T-helper 1 cell treated with Interleukin-12 subunit alpha and Interleukin-12 subunit beta and Interleukin-4 antibody, amounts not matched to agents 30 μg/mL and 1 μg/mL, for 36 hours (primary cell): Measurements from ENCODE around the gene ODC1.
"Not testable (repeated sequence)": the region's sequence is repeated elsewhere in the genome, so short reads cannot be mapped to it uniquely, and the experiment has no call there.

ENCODE experiments used
- H3K27ac Mint-ChIP-seq: one replicate; pipeline ENCODE4 v1.8.0; 2021; ENCODE audit warnings: mild to moderate bottlenecking, mixed read lengths
- H3K27me3 Mint-ChIP-seq: one replicate; pipeline ENCODE4 v1.8.0; 2021; ENCODE audit warnings: low read depth, mixed read lengths
- H3K36me3 Mint-ChIP-seq: one replicate; pipeline ENCODE4 v1.8.0; 2021; ENCODE audit warnings: low read depth, mixed read lengths
- H3K4me1 Mint-ChIP-seq: one replicate; pipeline ENCODE4 v1.8.0; 2021; ENCODE audit warnings: low read depth, mixed read lengths
- H3K4me3 Mint-ChIP-seq: one replicate; pipeline ENCODE4 v1.8.0; 2021; ENCODE audit warnings: mild to moderate bottlenecking, moderate library complexity, mixed read lengths
- H3K9me3 Mint-ChIP-seq: one replicate; pipeline ENCODE4 v1.8.0; 2021; ENCODE audit warnings: mixed read lengths

The ODC1 gene

GRCh38 chr2:10471955-10472354 lies 23.8 kb upstream of the ODC1 start:
- Mint-ChIP-seq H3K4me3 (no peak overlapping the region), H3K36me3 (no peaks in the 10 kb centered on the region), H3K4me1 (peaks cover 2% of the 10 kb centered on the region), H3K27me3 (peaks cover 8% of the 10 kb centered on the region), H3K27ac (no peak overlapping the region), H3K9me3 (no peaks in the 10 kb centered on the region)

- Mint-ChIP-seq H3K4me3 (no peak overlapping the region), H3K27ac (no peak overlapping the region), H3K9me3 (no peaks in the 10 kb centered on the region), H3K4me1 (no peaks in the 10 kb centered on the region), H3K27me3 (peaks cover 8% of the 10 kb centered on the region), H3K36me3 (no peaks in the 10 kb centered on the region)
Measured at GRCh38 chr2:10471046-10471571, 23.0 kb upstream of the ODC1 start.

GRCh38 chr2:10469955-10470608 lies 22.0 kb upstream of the ODC1 start:
- H3K36me3 Mint-ChIP-seq, result no peaks in the 10 kb centered on the region
- peaks cover 8% of the 10 kb centered on the region for H3K27me3 Mint-ChIP-seq
- H3K4me3 Mint-ChIP-seq, result no peak overlapping the region
- no peaks in the 10 kb centered on the region for H3K9me3 Mint-ChIP-seq
- no peaks in the 10 kb centered on the region for H3K4me1 Mint-ChIP-seq
- H3K27ac Mint-ChIP-seq, result no peak overlapping the region

DNA sequence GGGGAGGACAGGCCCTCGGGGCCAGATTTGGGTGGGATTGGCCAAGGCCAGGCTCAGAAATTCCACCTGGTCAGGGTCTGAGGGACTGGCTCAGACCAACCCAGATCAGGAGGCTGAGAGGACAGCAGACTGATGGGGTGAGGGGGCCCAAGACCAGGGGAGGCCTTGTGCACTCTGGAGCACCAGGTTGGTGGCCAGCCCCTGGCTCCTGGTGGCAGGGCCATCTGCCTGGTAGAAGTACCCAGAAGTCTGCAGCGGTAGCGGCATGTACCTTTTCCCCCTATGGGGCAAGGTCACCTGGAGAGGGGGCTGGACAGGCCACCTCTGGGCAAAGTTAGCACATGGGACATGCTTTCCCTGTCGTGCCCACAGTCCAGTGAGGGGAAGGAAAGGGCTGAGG lies 21.2 kb upstream of the ODC1 start:
- Mint-ChIP-seq H3K4me1 (no peaks in the 10 kb centered on the region), H3K4me3 (no peak overlapping the region), H3K27ac (no peak overlapping the region), H3K36me3 (no peaks in the 10 kb centered on the region), H3K27me3 (peaks cover 8% of the 10 kb centered on the region), H3K9me3 (no peaks in the 10 kb centered on the region)

DNA sequence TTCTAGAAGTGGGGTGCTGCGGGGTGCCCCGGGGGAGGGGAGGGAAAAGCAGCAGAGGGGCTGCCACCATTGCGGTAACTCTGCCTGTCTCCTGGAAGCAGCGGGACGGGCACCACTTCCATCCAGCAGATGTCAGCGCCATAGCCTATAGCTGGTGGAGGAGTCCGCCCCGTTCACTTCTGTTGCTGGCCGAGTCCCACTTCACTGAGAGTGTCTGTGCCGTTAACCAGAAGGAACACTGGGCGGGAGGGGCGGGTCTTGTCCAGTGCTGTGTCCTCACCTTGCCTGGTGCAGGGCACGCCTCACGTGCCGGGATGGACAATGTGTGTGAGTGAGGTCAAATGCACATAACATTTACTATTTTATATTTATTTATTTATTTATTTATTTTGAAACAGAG lies 19.3 kb upstream of the ODC1 start:
- Mint-ChIP-seq H3K9me3 (no peaks in the 10 kb centered on the region), H3K36me3 (no peaks in the 10 kb centered on the region), H3K27ac (no peak overlapping the region), H3K27me3 (peaks cover 3% of the 10 kb centered on the region), H3K4me1 (no peaks in the 10 kb centered on the region), H3K4me3 (no peak overlapping the region)

- H3K36me3 Mint-ChIP-seq, result no peaks in the 10 kb centered on the region
- no peak overlapping the region for H3K27ac Mint-ChIP-seq
- H3K27me3 Mint-ChIP-seq, result peaks cover 3% of the 10 kb centered on the region
- H3K4me3 Mint-ChIP-seq, result no peak overlapping the region
- H3K9me3 Mint-ChIP-seq, result no peaks in the 10 kb centered on the region
- no peaks in the 10 kb centered on the region for H3K4me1 Mint-ChIP-seq
Measured at GRCh38 chr2:10466801-10467200, 18.7 kb upstream of the ODC1 start.

DNA sequence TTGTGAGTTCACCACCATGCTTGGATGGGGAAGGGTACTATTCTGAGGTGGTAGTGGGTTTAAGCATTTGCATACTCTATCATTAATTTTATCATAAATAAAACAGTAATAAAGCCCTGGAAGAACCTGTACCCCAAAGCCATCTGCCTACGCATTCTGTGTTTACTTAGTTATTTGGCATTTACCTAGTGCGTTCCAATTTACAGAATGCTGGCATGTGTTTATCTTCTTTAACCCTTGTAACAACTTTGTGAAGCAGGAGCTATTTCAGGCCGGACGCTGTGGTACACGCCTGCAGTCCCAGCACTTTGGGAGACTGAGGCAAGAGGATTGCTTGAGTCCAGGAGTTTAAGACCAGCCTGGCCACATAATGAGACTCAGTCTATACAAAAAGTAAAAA lies 17.8 kb upstream of the ODC1 start:
- Mint-ChIP-seq H3K36me3 (no peaks in the 10 kb centered on the region), H3K4me3 (no peak overlapping the region), H3K27me3 (peaks cover 7% of the 10 kb centered on the region), H3K4me1 (no peaks in the 10 kb centered on the region), H3K9me3 (no peaks in the 10 kb centered on the region), H3K27ac (no peak overlapping the region)

- Mint-ChIP-seq H3K9me3 (no peaks in the 10 kb centered on the region), H3K36me3 (no peaks in the 10 kb centered on the region), H3K4me1 (no peaks in the 10 kb centered on the region), H3K27ac (no peak overlapping the region), H3K4me3 (no peak overlapping the region), H3K27me3 (peaks cover 13% of the 10 kb centered on the region)
Measured at GRCh38 chr2:10462178-10463083, 14.3 kb upstream of the ODC1 start.

GRCh38 chr2:10460366-10460796 lies 12.3 kb upstream of the ODC1 start:
- H3K4me1 Mint-ChIP-seq, result no peaks in the 10 kb centered on the region
- H3K27me3 Mint-ChIP-seq, result peaks cover 13% of the 10 kb centered on the region
- H3K4me3 Mint-ChIP-seq, result no peak overlapping the region
- H3K27ac Mint-ChIP-seq, result no peak overlapping the region
- no peaks in the 10 kb centered on the region for H3K36me3 Mint-ChIP-seq
- no peaks in the 10 kb centered on the region for H3K9me3 Mint-ChIP-seq

- H3K36me3 Mint-ChIP-seq, result no peaks in the 10 kb centered on the region
- no peak overlapping the region for H3K27ac Mint-ChIP-seq
- peaks cover 13% of the 10 kb centered on the region for H3K27me3 Mint-ChIP-seq
- no peaks in the 10 kb centered on the region for H3K9me3 Mint-ChIP-seq
- no peak overlapping the region for H3K4me3 Mint-ChIP-seq
- no peaks in the 10 kb centered on the region for H3K4me1 Mint-ChIP-seq
Measured at GRCh38 chr2:10457846-10458598, 9.9 kb upstream of the ODC1 start.

GRCh38 chr2:10457195-10457594 lies 9.1 kb upstream of the ODC1 start:
- not testable (repeated sequence) for H3K9me3 Mint-ChIP-seq, H3K36me3 Mint-ChIP-seq, H3K4me3 Mint-ChIP-seq, H3K27ac Mint-ChIP-seq, H3K4me1 Mint-ChIP-seq
- peaks cover 13% of the 10 kb centered on the region for H3K27me3 Mint-ChIP-seq

DNA sequence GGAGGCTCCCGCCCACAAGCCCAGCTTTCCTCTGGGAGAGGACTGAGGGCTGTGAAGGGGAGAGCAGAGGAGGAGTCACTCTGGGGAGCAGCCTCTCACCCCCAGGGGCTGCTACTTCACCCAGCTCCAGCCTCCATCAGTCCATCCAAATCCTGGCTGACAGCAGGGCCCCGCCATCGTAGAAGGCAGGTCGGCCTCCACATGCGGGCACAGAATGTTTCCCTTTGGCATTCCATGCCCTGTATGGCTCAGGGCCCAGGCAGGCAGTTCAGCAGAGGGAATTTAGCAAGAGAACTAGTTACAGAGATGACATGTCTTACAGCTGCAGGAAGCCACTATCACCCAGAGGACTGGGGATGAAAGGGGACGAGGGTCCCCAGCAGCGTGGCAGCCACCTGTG lies 6.4 kb upstream of the ODC1 start:
- H3K4me1 Mint-ChIP-seq, result peaks cover 2% of the 10 kb centered on the region
- H3K36me3 Mint-ChIP-seq, result peaks cover 2% of the 10 kb centered on the region

DNA sequence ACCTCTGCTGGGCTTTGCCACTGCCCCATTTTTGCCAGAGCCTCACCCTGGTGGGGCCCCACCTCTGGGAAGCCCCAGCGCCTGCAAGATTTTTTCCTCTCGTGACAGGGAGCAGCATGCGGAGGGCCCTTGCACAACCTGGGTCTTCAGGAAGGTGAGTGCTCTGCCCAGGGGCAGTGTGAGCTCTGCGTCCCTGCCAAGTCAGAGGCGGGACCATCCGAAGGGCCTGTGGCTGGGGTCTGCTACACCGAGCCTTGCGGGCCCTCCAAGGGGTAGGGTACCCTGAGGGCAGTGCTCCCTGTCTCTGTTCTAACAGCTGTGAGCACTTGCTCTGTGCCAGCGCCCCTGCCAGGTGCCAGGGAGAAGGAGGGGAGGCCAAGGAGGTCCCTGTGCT lies 5.8 kb upstream of the ODC1 start:
- peaks cover 5% of the 10 kb centered on the region for H3K27me3 Mint-ChIP-seq
- peaks cover 6% of the 10 kb centered on the region for H3K4me1 Mint-ChIP-seq
- no peak overlapping the region for H3K27ac Mint-ChIP-seq
- H3K4me3 Mint-ChIP-seq, result no peak overlapping the region
- peaks cover 2% of the 10 kb centered on the region for H3K36me3 Mint-ChIP-seq
- no peaks in the 10 kb centered on the region for H3K9me3 Mint-ChIP-seq

More for the DNA sequence above, 6.4 kb upstream of the ODC1 start:
- peaks cover 8% of the 10 kb centered on the region for H3K27me3 Mint-ChIP-seq
- H3K9me3 Mint-ChIP-seq, result no peaks in the 10 kb centered on the region
- H3K27ac Mint-ChIP-seq, result no peak overlapping the region
- H3K4me3 Mint-ChIP-seq, result no peak overlapping the region
